GM19397 (cell line): Measurements from ENCODE around the gene CT45A8.
"Not testable (repeated sequence)": the region's sequence is repeated elsewhere in the genome, so short reads cannot be mapped to it uniquely, and the experiment has no call there.

Source experiments
- ATAC-seq: cut with Tn5 transposase; IDR thresholded peaks from one replicate; pipeline ENCODE4 v1.9.1; 2021; ENCODE audit warnings: mild to moderate bottlenecking, moderate library complexity; ENCODE audit not compliant: unreplicated experiment

CT45A8 gene

GRCh38 chrX:135854438-135854837, at the start of gene CT45A8:
Gene CT45A8, minus strand, starts transcription at chrX:135854538. Its CDS starts 3,755 bp downstream, at chrX:135850783.
- not testable (repeated sequence) for ATAC-seq

- ATAC-seq = no peak
Observed at GRCh38 chrX:135893294-135893817, 39.0 kb upstream of the CT45A8 start, which contains the start of the genes CT45A10 and SAGE1. Gene CT45A10, minus strand, starts transcription at chrX:135893444. Its CDS starts 8,100 bp downstream, at chrX:135885344. Gene SAGE1, plus strand, starts transcription at chrX:135893716. Its CDS starts 2,527 bp downstream, at chrX:135896243.

- no peak for ATAC-seq
Observed at GRCh38 chrX:135892781-135893180, 38.4 kb upstream of the CT45A8 start.

- ATAC-seq = no peak
Observed at GRCh38 chrX:135890087-135890585, 35.8 kb upstream of the CT45A8 start.

GRCh38 chrX:135888976-135889375, 34.6 kb upstream of the CT45A8 start:
- ATAC-seq = not testable (repeated sequence)

- ATAC-seq = not testable (repeated sequence)
Observed at GRCh38 chrX:135888230-135888629, 33.9 kb upstream of the CT45A8 start.

GRCh38 chrX:135882741-135883140, 28.4 kb upstream of the CT45A8 start:
- not testable (repeated sequence) for ATAC-seq

- not testable (repeated sequence) for ATAC-seq
Observed at GRCh38 chrX:135871712-135872111, 17.4 kb upstream of the CT45A8 start, which contains the start of gene CT45A9. Gene CT45A9, minus strand, starts transcription at chrX:135871812. Its CDS starts 3,751 bp downstream, at chrX:135868061.

- not testable (repeated sequence) for ATAC-seq
Observed at GRCh38 chrX:135837180-135837579, 17.2 kb downstream of the CT45A8 start, which contains the start of gene CT45A7. Gene CT45A7, minus strand, starts transcription at chrX:135837280. Its CDS starts 3,747 bp downstream, at chrX:135833533.

GRCh38 chrX:135819912-135820311, 34.4 kb downstream of the CT45A8 start, which contains the start of gene CT45A2:
Gene CT45A2, minus strand, starts transcription at chrX:135820012. Its CDS starts 3,747 bp downstream, at chrX:135816265.
- ATAC-seq = not testable (repeated sequence)

GRCh38 chrX:135802687-135803086, 51.7 kb downstream of the CT45A8 start, which contains the start of gene CT45A6:
Gene CT45A6, minus strand, starts transcription at chrX:135802787. Its CDS starts 3,794 bp downstream, at chrX:135798993.
- ATAC-seq = not testable (repeated sequence)
